T-helper 9 cell (primary cell): Measurements from ENCODE around the gene GRIK2.

Experiments
- DNase-seq: peaks from one replicate; pipeline ENCODE4 v3.0.0-alpha.2; 2020

The GRIK2 gene

DNA sequence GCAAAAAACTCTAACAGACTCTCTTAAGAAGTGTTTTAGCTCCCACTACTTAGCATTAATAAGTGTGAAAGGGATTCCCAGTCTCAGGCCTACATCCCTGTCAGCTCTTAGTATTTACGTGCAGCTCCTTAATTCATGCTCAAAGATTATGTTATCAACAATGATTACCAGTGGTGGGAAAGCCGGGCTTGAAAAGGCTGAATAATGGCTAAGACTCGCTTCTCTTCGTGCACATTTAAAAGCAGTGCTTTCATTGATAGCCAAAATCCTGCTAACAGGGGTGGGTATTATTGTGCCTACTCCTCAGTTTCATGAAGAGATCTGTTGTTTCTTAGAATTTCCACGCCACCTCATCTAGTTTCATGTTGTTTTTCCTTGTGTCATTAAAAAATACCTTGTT lies 518.8 kb downstream of the GRIK2 start:
- no peak for DNase-seq

DNA sequence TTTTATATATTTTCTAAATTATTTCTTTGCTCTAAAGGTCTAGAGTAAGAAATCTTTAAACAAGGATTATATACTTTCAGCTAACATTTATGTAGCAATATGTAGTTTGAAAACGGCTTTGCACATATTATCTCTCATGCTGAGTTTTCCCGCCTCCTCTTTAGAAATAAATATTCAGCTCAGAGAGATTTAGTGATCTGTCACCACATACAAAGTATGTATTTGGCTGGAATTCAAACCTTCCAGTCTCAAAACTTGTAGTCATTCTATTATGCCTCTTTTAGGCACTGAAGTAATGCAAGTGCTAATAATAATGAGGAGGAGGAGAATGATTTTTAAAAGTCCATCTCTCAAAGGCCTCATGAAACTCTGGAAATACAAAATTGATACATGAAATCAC lies 525.0 kb downstream of the GRIK2 start:
- no peak for DNase-seq

- no peak for DNase-seq
Measured at GRCh38 chr6:101921829-101922450, 528.4 kb downstream of the GRIK2 start.

DNA sequence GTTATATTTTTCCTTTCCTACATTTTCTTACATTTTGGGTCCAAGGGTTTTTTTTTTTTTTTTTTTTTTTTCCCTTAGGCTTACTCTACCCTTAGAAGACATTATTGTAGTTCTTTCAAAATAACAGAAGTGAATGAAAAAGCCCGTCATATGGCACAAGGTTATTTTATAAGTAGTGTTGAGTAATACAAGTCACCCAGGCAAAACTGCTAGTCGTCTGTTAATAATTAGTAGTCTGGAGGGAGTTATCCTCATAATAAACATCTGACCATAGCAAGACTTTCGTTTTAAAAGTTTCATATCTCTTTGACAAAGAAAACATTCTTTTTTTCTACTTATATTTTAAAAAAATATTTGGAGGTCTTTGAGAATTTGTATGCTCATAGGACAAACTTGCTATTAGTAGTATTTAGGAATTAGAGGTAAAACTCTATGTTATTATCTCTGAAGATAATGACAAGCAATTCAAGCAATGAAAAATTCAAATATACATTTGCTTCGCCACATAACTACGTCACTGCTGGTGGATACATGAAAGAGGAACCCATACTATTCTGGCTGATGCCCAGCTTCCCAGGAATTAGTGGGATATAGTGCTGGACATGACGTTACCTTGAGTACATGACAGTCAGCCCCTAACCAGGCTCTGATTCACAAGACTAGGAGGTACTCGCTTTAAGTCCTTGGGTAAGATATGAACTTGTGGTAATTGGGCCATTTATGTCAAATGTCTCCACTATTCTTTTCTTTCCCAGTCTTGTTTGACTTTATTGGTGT lies 532.8 kb downstream of the GRIK2 start:
- DNase-seq: no peak

DNA sequence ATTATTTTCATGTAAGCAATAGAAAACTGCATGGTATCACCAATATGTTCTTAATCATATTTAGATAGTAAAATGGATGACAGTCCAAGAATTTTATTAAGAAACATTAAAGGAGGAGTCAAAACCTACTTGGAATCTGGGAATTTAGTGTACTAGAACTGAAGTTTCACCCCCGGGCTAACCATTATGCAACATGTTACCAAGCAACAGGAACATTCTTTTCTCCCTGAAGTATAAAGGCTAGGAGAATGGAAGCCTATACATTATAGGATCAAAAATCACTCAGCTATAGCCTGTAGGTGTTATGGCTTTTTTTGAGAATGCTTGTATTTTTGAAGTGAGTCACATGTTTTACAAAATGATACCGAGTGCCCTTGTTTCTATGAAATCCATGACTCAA lies 538.3 kb downstream of the GRIK2 start:
- no peak for DNase-seq

DNA sequence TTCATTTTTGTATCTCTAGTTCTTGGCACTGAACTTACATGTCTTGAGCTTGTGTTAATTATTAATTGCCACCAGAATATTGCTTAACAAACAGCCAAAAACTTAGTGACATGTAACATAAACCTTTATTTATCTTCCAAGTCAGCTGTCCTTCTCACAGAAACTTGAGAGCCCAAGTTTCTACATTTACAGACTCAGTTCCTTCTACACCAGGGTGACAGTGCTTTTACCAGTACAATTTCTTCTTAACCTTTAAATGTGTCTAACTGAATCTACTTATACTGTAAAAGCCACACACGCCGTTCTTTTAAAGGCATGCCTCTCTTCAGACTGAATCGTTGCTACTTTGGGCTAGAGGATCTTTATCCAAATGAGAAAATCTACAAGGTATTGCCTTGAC lies 539.2 kb downstream of the GRIK2 start:
- DNase-seq: no peak

- DNase-seq: no peak
Measured at GRCh38 chr6:101935732-101936131, 542.2 kb downstream of the GRIK2 start.

DNA sequence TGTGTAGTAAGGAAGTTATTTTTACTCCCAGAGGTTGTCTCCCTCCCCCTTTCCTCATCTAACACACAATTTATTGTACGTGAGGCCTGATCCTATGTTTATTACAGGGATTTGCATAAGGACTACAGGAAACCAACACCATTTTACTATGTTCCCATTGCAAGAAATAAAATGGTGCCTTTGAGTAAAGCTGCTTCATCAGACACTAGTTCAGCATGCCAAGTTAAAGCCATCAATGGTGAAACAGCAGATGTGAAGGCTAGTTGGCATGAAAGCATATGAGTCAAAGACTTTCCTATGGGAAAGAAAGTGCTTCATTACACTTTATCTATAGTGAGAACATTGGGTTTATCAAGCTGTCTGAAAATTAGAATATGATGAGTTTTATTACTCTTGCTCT lies 543.0 kb downstream of the GRIK2 start:
- no peak for DNase-seq

DNA sequence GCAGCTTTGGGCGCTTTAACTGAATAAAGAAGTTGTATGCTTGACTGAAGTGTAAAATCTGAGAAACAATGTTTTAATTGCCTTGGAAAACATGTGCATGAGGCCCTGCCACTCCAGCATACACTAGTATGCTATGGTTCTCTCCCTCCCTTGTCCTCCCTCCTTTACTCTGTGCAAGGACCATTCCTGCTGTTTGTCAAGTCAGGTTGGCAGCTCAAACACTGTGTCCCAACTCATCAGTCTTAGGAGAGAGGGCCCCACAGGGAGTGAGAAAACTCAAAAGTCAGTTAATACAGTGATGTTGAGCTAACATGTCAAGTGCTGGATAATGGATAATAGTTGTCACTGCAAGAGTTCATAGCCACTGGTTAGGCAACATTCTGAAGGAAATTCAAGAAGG lies 543.6 kb downstream of the GRIK2 start:
- DNase-seq: no peak

DNA sequence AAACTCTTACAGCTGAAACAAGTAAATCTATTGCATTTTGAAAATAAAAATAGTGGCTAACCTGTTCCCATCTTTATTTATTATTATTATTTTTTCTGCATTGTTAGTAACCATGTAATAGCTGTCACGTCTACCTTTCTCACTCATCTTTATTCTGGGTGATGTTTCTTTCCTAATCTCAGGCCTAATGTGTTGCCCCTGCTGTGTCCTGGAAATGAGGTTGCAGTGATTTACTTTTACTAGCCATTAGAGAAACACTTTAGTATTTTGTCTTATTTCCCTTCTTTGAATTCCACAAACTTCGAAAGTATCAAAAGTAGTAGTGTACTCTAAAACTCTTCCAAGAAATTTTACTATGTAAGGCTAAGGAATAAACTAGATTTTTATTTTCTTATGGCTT lies 546.9 kb downstream of the GRIK2 start:
- no peak for DNase-seq

- DNase-seq: no peak
Measured at GRCh38 chr6:101956961-101957360, 563.5 kb downstream of the GRIK2 start.

GRCh38 chr6:101961357-101961756 lies 567.8 kb downstream of the GRIK2 start:
- DNase-seq: no peak

GRCh38 chr6:101980924-101981323 lies 587.4 kb downstream of the GRIK2 start:
- no peak for DNase-seq

DNA sequence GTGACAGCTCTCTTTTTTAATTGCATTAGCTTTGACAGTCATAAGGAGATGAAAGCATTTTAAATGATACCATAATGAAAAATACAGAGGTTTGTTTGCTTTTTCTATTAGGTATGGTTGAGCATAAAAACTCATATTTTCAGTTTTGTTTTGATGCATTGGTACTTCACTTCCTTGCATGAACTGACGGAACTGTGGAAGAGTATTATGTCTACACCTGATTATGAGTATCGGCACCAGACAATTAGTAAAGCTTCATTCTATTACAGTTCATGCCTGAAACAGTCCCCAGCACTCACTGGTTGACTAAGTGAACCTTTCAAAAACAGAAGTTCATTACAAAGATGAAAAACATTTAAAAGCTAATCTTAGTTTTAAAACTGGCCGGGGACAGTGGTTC lies 593.0 kb downstream of the GRIK2 start:
- no peak for DNase-seq

- DNase-seq: no peak
Measured at GRCh38 chr6:101992286-101992685, 598.8 kb downstream of the GRIK2 start.

DNA sequence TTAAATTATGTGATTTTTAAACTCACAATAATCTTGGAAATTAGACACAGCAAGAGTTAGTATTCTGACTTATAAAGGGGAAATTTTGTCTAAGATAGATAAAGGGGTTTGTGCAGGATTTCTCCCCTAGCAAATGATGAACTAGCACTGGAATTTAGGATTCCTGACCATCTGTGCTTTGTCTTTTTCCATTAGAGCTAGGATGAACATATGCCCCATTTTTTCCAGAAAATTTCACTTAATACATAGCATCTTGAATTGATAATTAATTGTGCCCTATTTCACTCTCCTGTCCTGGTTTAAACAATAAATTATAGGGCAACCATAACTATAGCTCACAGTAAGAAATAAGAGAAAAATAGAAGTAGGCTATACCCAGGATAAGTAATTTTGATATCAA lies 601.0 kb downstream of the GRIK2 start:
- DNase-seq: no peak

DNA sequence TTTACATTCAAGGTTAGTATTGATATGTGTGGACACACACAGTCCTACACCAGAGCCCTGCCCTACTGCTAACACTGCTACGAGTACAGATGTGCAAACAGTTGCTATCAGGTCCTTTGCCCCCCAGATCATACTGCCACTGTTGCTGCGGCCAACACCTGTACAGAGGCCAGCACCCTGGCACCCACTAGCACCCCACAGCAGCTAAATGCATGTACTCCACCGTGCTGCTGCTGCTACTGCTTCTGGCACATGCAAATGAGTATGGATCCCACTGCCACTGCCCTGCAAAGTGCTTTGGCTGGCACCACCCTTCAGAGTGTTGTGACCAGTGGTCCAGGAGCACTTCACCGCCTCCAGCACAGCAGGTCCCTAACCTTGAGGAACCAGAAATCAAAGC lies 621.9 kb downstream of the GRIK2 start:
- DNase-seq: no peak

GRCh38 chr6:102022281-102022680 lies 628.8 kb downstream of the GRIK2 start:
- no peak for DNase-seq

DNA sequence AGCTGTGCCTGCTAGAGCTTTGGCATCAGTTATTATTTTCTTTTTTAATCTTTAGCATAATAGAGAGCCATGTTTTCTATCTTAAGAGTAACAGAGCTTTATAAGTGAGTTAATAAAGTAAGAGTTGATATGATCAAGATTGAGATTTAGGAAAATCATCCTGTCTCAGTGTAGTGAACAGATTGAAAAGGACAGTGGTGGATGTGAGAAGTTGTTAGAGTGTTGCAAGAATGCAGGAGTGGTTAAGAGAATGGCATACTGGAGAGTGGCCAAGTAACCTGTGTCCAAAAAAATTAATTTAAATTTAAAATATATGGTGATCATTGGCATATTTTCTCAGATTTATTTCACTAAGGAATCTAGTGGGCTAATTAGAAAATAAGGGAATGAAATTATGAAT lies 629.3 kb downstream of the GRIK2 start:
- no peak for DNase-seq

GRCh38 chr6:102023977-102024657 lies 630.6 kb downstream of the GRIK2 start:
- DNase-seq: no peak

GRCh38 chr6:102026649-102027048 lies 633.1 kb downstream of the GRIK2 start:
- DNase-seq: no peak

- no peak for DNase-seq
Measured at GRCh38 chr6:102028176-102028575, 634.7 kb downstream of the GRIK2 start.

GRCh38 chr6:102038964-102039363 lies 645.5 kb downstream of the GRIK2 start:
- no peak for DNase-seq

- no peak for DNase-seq
Measured at GRCh38 chr6:102039441-102039840, 645.9 kb downstream of the GRIK2 start.
